Activated T-cell treated with anti-CD3 and anti-CD28 coated beads for 1 hour (primary cell): ENCODE data around the gene METTL25B.
"Not testable (repeated sequence)": the region's sequence is repeated elsewhere in the genome, so short reads cannot be mapped to it uniquely, and the experiment has no call there.

Source experiments
- DNase-seq: peaks from one replicate; pipeline ENCODE4 v3.0.0-alpha.2; 2020; ENCODE audit warnings: low read depth

The METTL25B gene

DNA sequence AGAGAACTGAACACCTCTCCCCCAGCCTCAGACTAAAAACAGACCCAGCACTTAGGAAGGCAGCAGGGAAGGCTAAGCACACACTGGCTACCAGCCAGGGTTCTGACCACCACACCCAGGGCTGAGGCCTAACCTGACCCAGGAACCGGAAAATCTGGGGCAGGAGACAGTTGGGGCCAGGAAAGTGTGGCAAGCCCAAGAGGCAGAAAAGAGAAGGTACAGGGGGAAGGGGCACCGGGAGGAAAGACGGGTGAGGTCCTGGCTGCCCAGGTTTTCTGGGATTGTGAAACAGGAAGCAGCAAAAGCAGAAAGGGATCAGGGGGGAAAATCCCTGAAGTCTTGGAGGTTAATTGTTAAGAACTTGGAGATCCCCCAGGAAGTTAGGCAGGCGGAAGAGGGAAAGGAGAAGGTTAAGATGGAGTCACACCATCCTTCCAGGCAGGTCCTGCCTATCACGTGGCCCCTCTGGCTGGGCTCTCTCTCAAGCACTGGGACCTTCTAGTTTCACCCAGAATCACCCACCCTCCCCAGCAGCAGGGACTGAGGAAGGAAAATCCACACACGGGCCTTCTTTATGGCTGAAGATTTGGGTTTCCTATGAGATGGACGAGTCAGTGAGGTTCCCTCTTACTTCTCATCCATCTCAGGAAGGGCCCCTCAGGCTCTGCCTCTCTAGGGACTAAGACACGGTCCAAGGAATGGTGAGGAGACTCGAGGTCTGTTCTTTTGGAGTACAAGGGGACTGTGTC, 20.6 kb downstream of the METTL25B start:
- DNase-seq: no peak

- no peak for DNase-seq
Observed at GRCh38 chr1:156749419-156750118, 21.3 kb downstream of the METTL25B start.

GRCh38 chr1:156750191-156750672, 22.0 kb downstream of the METTL25B start:
- DNase-seq: no peak

GRCh38 chr1:156750711-156751450, 22.6 kb downstream of the METTL25B start:
- peak; percentile 27 for DNase-seq

DNA sequence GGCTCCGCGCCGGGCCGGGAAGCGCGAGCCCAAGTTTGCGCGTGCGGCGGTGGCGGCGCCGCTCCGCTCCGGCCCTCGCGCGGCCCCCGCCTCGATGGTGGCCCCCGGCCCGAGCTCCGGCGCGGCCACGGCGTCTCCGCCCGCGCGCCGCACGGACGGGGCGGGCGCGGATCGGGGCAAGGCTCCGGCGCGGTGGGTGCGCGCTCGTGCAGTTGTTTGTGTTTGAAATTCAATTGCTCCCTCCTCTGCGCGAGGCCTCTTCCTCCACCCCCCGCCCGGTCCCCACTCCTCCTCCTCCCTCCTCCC, 23.1 kb downstream of the METTL25B start, which contains the start of gene HDGF:
Gene HDGF (minus strand): TSS at position 225 of the 306 bp plus-strand sequence. CDS start 246 bp downstream, outside the sequence.
- DNase-seq: no peak

DNA sequence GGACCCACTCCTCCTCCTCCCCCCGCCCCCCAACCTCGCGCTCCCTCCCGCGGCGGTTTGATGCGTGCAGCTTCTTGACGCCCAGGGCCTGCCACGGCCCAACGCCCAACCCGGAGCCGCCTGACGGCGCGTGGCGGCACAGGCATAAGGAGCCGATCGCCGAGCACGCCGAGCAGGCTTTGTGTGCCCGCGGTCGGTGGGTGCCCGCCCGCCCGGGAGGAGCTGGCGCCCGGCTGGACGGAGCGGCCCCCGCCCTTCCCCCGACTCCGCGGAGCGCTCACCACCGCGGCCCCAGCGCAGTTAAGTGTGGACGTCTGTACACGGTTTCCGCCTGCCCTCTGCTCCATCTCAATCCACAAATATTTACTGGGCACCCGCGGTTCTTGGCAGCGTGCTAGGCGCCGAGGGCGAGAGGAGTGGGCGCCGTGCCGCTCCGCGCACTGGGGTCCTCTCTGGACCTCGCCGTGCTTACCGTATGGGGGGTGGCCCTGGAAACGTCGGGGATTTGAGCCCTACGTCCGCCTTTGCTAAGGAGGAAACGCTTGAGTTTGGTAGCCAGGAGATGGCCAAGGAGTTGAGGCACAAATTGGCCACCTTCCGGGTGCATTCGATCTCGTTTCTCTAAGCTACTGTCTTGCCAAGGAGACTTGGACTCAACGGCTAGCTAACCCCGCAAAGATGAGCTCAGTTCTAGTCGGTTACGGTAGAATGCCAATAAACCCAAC, 23.6 kb downstream of the METTL25B start:
- peak; percentile 96 for DNase-seq

DNA sequence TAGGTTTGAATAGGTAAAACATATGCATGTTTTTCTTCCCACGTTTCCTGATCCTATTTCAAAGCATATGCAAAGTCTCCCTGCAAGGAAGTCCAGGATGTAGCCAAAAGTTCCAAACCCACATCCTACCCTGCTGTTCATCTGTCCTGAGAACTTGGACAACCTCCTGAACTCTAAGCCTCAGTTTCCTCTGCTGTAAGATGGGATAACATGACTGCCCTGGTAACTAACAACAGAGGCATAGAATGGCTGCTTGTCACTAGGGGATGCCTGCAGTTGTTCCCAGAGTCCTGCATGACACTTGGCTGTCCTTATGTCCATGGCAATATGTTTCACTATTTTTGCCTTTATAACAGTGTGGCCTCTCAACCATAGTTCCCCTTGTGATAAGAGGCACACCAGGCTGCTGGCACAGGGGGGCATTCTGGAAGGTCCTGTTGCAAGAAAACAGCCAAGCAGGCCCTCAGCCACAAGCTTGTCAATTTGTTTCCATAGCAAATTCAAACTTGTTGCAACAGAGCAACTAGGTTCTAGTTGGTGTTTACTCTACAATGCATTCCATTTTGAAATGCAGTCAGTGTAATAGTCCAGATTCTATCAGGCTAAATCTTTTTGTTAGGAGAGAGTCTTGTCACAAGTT, 24.7 kb downstream of the METTL25B start:
- no peak for DNase-seq

DNA sequence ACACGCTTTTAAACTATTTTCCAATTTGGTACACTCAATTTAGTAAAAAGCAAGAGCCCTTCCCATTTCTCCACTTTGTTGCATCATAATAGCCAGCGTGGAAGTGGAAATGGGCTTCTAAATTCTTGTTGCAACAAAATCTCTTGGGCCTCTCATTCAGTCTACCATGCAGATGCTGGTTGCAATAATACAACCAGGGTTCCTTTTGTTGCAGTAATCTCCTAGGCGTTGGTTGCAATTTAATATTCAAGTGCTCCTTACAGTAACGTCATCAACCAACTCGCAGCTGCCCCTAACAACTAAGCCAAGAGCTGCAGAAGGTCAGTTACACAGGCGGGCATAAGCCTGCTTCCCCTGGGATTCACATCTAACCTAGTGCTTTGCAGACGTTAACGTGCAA, 25.9 kb downstream of the METTL25B start:
- DNase-seq: no peak

DNA sequence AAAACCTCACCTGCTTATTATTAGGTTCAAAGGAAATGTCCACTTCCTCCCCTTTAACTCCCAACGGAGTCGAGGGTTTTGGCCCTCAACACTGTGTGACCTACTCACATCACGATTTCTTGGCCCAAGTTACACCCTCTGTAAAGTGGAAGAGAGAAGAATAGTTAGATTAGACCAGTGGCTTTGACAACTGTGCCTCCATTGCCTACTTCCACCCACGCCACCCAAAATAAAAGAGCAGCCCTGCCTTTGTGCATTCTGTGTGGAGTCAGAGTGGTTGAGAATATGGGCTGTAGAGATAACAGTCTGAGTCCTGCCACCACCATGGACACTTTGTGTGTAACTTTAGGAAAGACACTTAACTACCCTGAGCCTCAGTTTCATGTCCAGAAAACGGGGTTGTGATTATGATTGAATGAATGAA, 27.3 kb downstream of the METTL25B start:
- no peak for DNase-seq

DNA sequence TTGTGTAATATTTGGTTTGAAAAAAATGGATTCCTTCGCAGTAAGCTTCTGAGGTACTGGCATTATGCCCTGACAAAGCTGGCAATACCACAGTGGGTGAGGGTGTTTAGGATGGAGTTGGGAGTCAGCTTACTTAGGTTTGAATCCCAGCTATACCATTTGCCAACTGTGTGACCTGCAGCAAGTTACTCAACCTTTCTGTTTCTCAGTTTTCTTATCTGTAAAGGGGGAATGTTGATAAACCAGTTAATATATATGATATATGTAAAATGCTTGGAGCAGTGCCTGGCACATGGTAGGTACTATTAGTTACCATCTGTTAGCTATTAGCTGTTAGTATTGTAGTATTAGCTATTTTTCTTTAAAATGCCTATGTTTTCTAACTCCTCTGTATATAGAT, 28.1 kb downstream of the METTL25B start:
- DNase-seq: no peak

GRCh38 chr1:156757572-156758253, 29.4 kb downstream of the METTL25B start:
- DNase-seq: not testable (repeated sequence)

- no peak for DNase-seq
Observed at GRCh38 chr1:156760092-156760795, 32.0 kb downstream of the METTL25B start.

DNA sequence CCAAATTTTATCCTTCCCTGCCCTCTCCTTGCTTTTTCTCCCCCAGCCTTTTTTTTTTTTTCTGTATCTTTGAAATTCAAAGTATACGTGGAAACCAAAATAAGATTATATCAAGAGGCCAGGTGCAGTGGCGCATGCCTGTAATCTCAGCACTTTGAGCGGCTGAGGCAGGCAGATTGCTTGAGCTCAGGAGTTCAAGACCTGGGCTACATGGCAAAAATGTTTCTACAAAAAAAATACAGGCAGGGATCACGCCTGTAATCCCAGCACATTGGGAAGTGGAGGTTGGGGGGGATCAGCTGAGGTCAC, 32.5 kb downstream of the METTL25B start:
- DNase-seq: no peak

GRCh38 chr1:156765136-156765535, 36.9 kb downstream of the METTL25B start:
- DNase-seq: not testable (repeated sequence)

DNA sequence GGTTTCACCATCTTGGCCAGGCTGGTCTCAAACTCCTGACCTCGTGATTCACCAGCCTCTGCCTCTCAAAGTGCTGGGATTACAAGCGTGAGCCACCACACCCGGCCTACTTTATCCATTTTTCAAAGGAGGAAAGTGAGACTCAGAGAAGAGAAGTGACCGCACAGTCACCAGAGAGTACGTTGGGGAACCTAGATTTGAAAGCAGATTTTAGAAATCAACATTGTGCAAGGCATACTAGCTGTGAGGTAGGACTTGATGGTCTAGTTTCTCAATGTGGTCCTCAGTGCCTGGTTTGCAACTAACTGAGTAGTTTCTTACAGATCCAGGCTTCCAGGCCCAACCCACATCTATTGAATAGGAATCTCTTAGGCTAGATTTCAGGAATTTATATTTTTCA, 37.4 kb downstream of the METTL25B start:
- no peak for DNase-seq

DNA sequence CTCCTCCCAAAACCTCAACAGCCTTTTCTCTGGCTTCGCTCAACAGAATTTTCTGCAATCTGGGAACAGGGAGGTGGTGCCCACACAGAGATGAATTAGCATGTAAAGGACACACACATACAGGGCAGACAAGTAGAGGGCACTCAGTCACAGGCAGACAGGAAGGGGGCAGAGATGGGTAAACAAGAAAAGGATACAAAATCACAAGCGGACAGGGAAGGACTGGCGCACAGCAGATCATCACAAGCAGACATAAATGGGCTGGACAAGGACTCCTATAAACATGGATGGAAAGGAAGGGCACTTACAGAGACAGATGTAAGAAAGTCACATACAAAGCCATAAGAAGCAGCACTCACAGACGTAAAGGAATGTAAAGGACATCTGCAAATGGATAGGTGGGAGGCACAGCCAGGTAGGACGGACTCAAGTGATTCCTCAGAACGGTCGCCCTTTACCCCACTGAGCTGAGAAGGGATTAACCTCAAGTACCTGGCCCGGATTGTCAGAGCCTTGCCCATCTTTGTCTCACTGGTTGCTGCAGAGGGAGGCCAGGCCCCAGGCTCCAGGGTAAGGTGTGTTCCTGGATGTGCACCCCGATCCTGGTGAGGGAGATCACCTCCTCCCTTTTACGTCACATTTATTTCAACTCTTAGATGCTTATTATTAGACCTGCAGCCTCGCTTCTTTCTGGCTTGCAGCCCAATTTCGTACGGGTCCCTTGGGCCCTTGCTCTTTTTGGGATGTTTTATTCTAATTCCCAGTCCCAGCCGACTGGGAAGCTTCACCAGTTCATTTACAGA, 38.2 kb downstream of the METTL25B start:
- no peak for DNase-seq

DNA sequence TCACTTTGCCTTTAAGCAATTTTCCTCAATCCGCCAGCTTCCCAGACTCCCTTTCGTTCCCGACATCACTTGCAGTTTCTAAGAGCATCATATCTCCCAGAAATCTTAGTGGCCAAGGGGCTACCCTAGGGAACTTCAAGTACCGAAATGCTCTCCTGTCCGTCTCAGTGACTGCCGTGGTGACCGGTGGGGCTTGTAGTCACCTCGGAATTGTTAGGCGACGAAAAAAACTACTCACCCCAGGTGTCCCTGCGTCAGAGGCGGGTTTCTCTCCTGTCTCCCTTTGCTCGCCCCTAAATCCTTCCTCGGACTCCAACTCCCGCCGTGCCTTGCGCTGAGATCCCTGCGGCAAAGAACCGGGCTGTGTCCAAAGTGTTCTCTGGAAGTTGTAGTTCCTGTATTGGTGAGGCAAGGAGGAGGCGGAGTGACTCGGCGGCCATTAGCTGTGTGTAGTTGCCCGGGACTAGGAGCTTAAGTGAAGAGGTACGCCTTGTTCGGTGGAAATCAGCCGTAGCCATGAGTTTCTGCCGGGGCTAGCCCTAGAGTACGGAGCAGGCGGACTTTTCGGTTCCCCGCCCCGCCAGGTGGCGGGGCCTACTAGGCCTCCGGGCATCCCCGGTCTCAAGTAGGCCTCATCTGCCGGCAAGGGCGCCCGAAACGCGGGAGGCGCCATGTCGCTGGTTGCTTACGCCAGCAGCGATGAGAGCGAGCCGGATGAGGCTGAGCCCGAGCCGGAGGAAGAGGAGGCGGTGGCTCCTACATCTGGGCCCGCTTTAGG, 39.0 kb downstream of the METTL25B start, which contains the start of gene PRCC:
Gene PRCC (plus strand): TSS at position 435 of the 778 bp plus-strand sequence. CDS start 237 bp downstream, at position 672.
- peak; percentile 90 for DNase-seq

- DNase-seq: no peak
Observed at GRCh38 chr1:156767879-156768604, 39.8 kb downstream of the METTL25B start.
